GM12891 (cell line): ENCODE data around the gene GAS7.

Experiments used
- PAX5 ChIP-seq: IDR thresholded peaks from 2 replicates; pipeline ENCODE4 v1.6.1; 2011; ENCODE audit warnings: low read length, moderate library complexity, mild to moderate bottlenecking; ENCODE audit not compliant: insufficient read depth, severe bottlenecking
- POLR2A ChIP-seq: IDR thresholded peaks from 2 replicates; pipeline ENCODE4 v1.6.1; 2011; ENCODE audit warnings: low read depth, low read length, control low read depth

DNA sequence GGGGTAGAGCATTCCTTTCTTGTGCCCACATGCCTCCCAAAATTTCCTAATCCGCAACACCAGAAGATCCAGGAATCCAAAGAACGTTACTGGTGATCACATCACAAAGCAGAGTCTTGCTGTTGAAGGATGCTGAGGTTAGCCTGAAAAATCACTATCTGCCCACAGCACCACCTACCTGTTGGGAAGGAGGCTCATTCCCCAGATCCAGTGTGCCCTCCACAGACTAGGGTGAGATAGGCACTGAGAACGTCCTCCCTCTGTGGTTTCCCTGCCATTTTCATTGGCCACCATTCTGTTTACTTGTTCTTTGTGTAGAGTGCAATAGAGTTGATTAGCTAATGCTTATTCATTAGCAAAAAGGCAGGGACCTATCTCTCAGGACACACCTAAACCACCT, 323.7 kb downstream of the GAS7 start:
- TF ChIP-seq PAX5 (no peak), POLR2A (no peak)
